Medulla oblongata (tissue), 1 donor: ENCODE measurements around the gene KSR2.
A peak's percentile ranks its signal among the peaks of the same experiment; 100 is the strongest.

Source experiments
- DNase-seq: peaks from one replicate; pipeline ENCODE4 v3.0.0-alpha.2; 2015; ENCODE audit errors: extremely low spot score

Gene KSR2

GRCh38 chr12:117689857-117690256 lies 278.9 kb downstream of the KSR2 start:
- DNase-seq = no peak

GRCh38 chr12:117688446-117688845 lies 280.3 kb downstream of the KSR2 start:
- DNase-seq = no peak

GRCh38 chr12:117686911-117687377 lies 281.8 kb downstream of the KSR2 start:
- no peak for DNase-seq

GRCh38 chr12:117686210-117686609 lies 282.6 kb downstream of the KSR2 start:
- no peak for DNase-seq

GRCh38 chr12:117685110-117685926 lies 283.5 kb downstream of the KSR2 start:
- DNase-seq = peak; percentile 11

GRCh38 chr12:117684471-117684870 lies 284.3 kb downstream of the KSR2 start:
- no peak for DNase-seq

GRCh38 chr12:117680312-117680711 lies 288.5 kb downstream of the KSR2 start:
- DNase-seq = no peak

GRCh38 chr12:117679776-117680175 lies 289.0 kb downstream of the KSR2 start:
- DNase-seq = no peak

GRCh38 chr12:117674763-117675162 lies 294.0 kb downstream of the KSR2 start:
- no peak for DNase-seq

GRCh38 chr12:117674313-117674712 lies 294.5 kb downstream of the KSR2 start:
- DNase-seq = no peak

GRCh38 chr12:117671734-117672133 lies 297.1 kb downstream of the KSR2 start:
- no peak for DNase-seq

- DNase-seq = no peak
Observed at GRCh38 chr12:117664169-117664568, 304.6 kb downstream of the KSR2 start.

GRCh38 chr12:117662620-117663395 lies 306.0 kb downstream of the KSR2 start:
- DNase-seq = no peak

- no peak for DNase-seq
Observed at GRCh38 chr12:117662220-117662619, 306.6 kb downstream of the KSR2 start.

- peak; percentile 22 for DNase-seq
Observed at GRCh38 chr12:117661471-117661870, 307.3 kb downstream of the KSR2 start.

GRCh38 chr12:117660896-117661295 lies 307.9 kb downstream of the KSR2 start:
- no peak for DNase-seq

- DNase-seq = no peak
Observed at GRCh38 chr12:117658226-117658625, 310.6 kb downstream of the KSR2 start.

- DNase-seq = no peak
Observed at GRCh38 chr12:117649796-117650195, 319.0 kb downstream of the KSR2 start.

- no peak for DNase-seq
Observed at GRCh38 chr12:117646520-117646919, 322.3 kb downstream of the KSR2 start.

GRCh38 chr12:117645473-117645872 lies 323.3 kb downstream of the KSR2 start:
- no peak for DNase-seq

- DNase-seq = no peak
Observed at GRCh38 chr12:117643971-117644370, 324.8 kb downstream of the KSR2 start.

- DNase-seq = no peak
Observed at GRCh38 chr12:117641885-117642284, 326.9 kb downstream of the KSR2 start.

- no peak for DNase-seq
Observed at GRCh38 chr12:117640511-117640910, 328.3 kb downstream of the KSR2 start.
